Endothelial cell of umbilical vein (primary cell): ENCODE measurements around the gene CARD14. TPM values are rescaled to one million over a fixed set of nuclear protein-coding genes. Genes with fewer than 3 reads are reported as not detected.

ENCODE experiments used
- BruUV-seq: library from RNA; stranded (reverse); fragments of 400-500 nt; replicated peaks from 2 replicates; lab custom pipeline; 2021; lab: Mats Ljungman, UMichigan
- CTCF ChIA-PET: fragments of 300-600, 350-600 bp; sonication (Branson Sonifier 250); formaldehyde crosslinking; loops from one replicate; lab custom pipeline; 2021; ENCODE audit warnings: antibody characterized with exemption, inconsistent platforms; lab: Charles Lee
- POLR2A ChIA-PET: fragments of 300-600, 350-600 bp; sonication (Branson Sonifier 250); formaldehyde crosslinking; loops from one replicate; lab custom pipeline; 2021; ENCODE audit warnings: antibody characterized with exemption, inconsistent platforms; lab: Charles Lee
- DNase-seq: peaks from one replicate; pipeline ENCODE4 v3.0.0-alpha.2; 2011; ENCODE audit warnings: low read depth, low spot score
- FAIRE-seq: peaks from 2 replicates; lab custom pipeline; 2011; peaks lifted over from hg19 to GRCh38; lab: Jason Lieb, UNC
- H2AFZ ChIP-seq: 2 replicates; pipeline ENCODE4 v1.6.0; 2012; ENCODE audit warnings: low read depth, low read length, control low read depth, inconsistent platforms
- H3K27ac ChIP-seq: 2 replicates; pipeline ENCODE4 v1.5.1; 2011; ENCODE audit warnings: low read depth, mild to moderate bottlenecking, control low read depth, low read length, moderate library complexity; ENCODE audit not compliant: insufficient read depth
- H3K27me3 ChIP-seq, 2 experiments: 2 replicates each; pipeline versions ENCODE4 v1.6.0 to v1.6.1; 2011; ENCODE audit warnings: low read length in 2 of 2, mixed read lengths in 1 of 2; ENCODE audit not compliant: control insufficient read depth in 2 of 2, insufficient read depth in 2 of 2
- H3K36me3 ChIP-seq, 2 experiments: 2 replicates in 1 of 2; 3 replicates in 1 of 2; pipeline ENCODE4 v1.5.1; 2011; ENCODE audit warnings: low read length in 2 of 2, mild to moderate bottlenecking in 1 of 2, moderate library complexity in 1 of 2; ENCODE audit not compliant: control insufficient read depth in 2 of 2, insufficient read depth in 2 of 2; ENCODE audit errors: extremely low read depth in 1 of 2
- H3K4me1 ChIP-seq: 3 replicates; pipeline ENCODE4 v1.5.1; 2011; ENCODE audit warnings: mild to moderate bottlenecking, low read length; ENCODE audit not compliant: control insufficient read depth, insufficient read depth; ENCODE audit errors: extremely low read depth
- H3K4me2 ChIP-seq: 2 replicates; pipeline ENCODE4 v1.6.1; 2011; ENCODE audit warnings: low read length, control low read depth, mixed read lengths; ENCODE audit not compliant: insufficient read depth
- H3K4me3 ChIP-seq, 3 experiments: fragments of 200-600 bp in 1 of 3; sonication (generic), shearing (Covaris generic) in 1 of 3; replicated peaks in 1 of 3; 2 replicates each; pipeline ENCODE4 v1.5.1; 2011 to 2016; ENCODE audit warnings: control low read depth in 3 of 3, low read length in 3 of 3, mild to moderate bottlenecking in 2 of 3, inconsistent platforms in 1 of 3, low read depth in 1 of 3, moderate library complexity in 1 of 3; ENCODE audit not compliant: insufficient read depth in 1 of 3
- H3K79me2 ChIP-seq: 2 replicates; pipeline ENCODE4 v1.6.0; 2012; ENCODE audit warnings: low read length, inconsistent platforms; ENCODE audit not compliant: control insufficient read depth, insufficient read depth
- H3K9ac ChIP-seq: replicated peaks from 2 replicates; pipeline ENCODE3; 2011; ENCODE audit warnings: low read length, control low read depth; ENCODE audit not compliant: insufficient read depth; ENCODE audit errors: extremely low read depth
- H3K9me1 ChIP-seq: replicated peaks from 3 replicates; pipeline ENCODE4 v1.6.0; 2011; ENCODE audit warnings: mild to moderate bottlenecking, low read length; ENCODE audit not compliant: control insufficient read depth, insufficient read depth; ENCODE audit errors: extremely low read depth
- H3K9me3 ChIP-seq: replicated peaks from 2 replicates; pipeline ENCODE4 v1.5.1; 2012; ENCODE audit warnings: low read length, inconsistent platforms; ENCODE audit not compliant: control insufficient read depth, insufficient read depth
- H4K20me1 ChIP-seq: replicated peaks from 2 replicates; pipeline ENCODE3; 2011; ENCODE audit warnings: mild to moderate bottlenecking, low read length; ENCODE audit not compliant: control insufficient read depth, insufficient read depth; ENCODE audit errors: extremely low read depth
- CTCF ChIP-seq, 2 donors: IDR thresholded peaks; 1 replicate in 1 of 2; 2 replicates in 1 of 2; pipeline ENCODE4 v1.5.1; 2011; ENCODE audit warnings: low read length in 2 of 2, mild to moderate bottlenecking in 2 of 2, moderate library complexity in 2 of 2, control low read depth in 1 of 2, inconsistent platforms in 1 of 2, low read depth in 1 of 2; ENCODE audit not compliant: insufficient read depth in 1 of 2; ENCODE audit errors: extremely low read depth in 1 of 2
- EZH2 ChIP-seq: IDR thresholded peaks from 2 replicates; pipeline ENCODE4 v1.6.1; 2012; ENCODE audit warnings: borderline replicate concordance, low read depth, mild to moderate bottlenecking, moderate library complexity, low read length, inconsistent platforms; ENCODE audit not compliant: severe bottlenecking
- FOS ChIP-seq: IDR thresholded peaks from 2 replicates; pipeline ENCODE4 v1.6.1; 2011; ENCODE audit warnings: mild to moderate bottlenecking, low read length, moderate library complexity, borderline replicate concordance; ENCODE audit not compliant: insufficient read depth
- GATA2 ChIP-seq: IDR thresholded peaks from 2 replicates; pipeline ENCODE4 v1.7.0; 2011; ENCODE audit warnings: low read depth, mild to moderate bottlenecking, moderate library complexity, mixed read lengths, low read length; ENCODE audit not compliant: insufficient read length, insufficient read depth
- JUN ChIP-seq: IDR thresholded peaks from 2 replicates; pipeline ENCODE4 v1.6.1; 2011; ENCODE audit warnings: borderline replicate concordance, low read depth; ENCODE audit not compliant: insufficient read length, insufficient read depth
- MAX ChIP-seq: IDR thresholded peaks from 2 replicates; pipeline ENCODE4 v1.6.1; 2011; ENCODE audit not compliant: insufficient read depth, insufficient read length
- MYC ChIP-seq: IDR thresholded peaks from one replicate; pipeline ENCODE4 v1.6.1; 2011; ENCODE audit warnings: mild to moderate bottlenecking, low read depth, low read length
- POLR2A ChIP-seq: IDR thresholded peaks from 2 replicates; pipeline ENCODE4 v1.6.1; 2012; ENCODE audit warnings: low read depth, mild to moderate bottlenecking, control low read depth, low read length
- POLR2AphosphoS5 ChIP-seq: IDR thresholded peaks from 2 replicates; pipeline ENCODE4 v1.6.1; 2012; ENCODE audit warnings: low read depth, mild to moderate bottlenecking, control low read depth, low read length, moderate library complexity; ENCODE audit not compliant: insufficient read depth
- dilution Hi-C: fragments of 300-500 bp; cut with MboI; formaldehyde crosslinking; loops from one replicate; pipeline ENCODE4 v1.15.0; 2019; ENCODE audit warnings: low sequenced_read_pairs; ENCODE audit not compliant: extremely low pct_ligation_motif_present
- intact Hi-C: fragments of 100-400 bp; cut with micrococcal nuclease; formaldehyde crosslinking; loops from one replicate; pipeline ENCODE4 v1.10.0; 2022
- polyA plus RNA-seq, 4 experiments: library from polyadenylated mRNA; depleted of rRNA in 3 of 4; stranded (reverse) in 3 of 4; unstranded in 1 of 4; fragments of >200 nt; gene quantifications; 2 replicates each; pipeline versions ENCODE4 v1.2.1 to v1.2.3, GENCODE V29; 2011 to 2012; ENCODE audit warnings: missing spikeins in 1 of 4
- total RNA-seq: library from RNA; stranded (reverse); gene quantifications from 2 replicates; pipeline ENCODE4 v1.2.3, GENCODE V29; 2021

The CARD14 gene
- total and polyA plus RNA-seq, 2 donors (not counting 3 experiments of a cell fraction or from before 2014, with no cell fraction given): not detected

- Histone ChIP-seq H3K4me3 (no peak overlapping the region), H3K9ac (no peak overlapping the region), H3K9me3 (no peaks in the 10 kb centered on the region), H3K27ac (no peak overlapping the region), H3K79me2 (no peaks in the 10 kb centered on the region), H2AFZ (no peak overlapping the region), H3K27me3 (no peaks in the 10 kb centered on the region), H3K4me1 (peaks cover 6% of the 10 kb centered on the region), H3K4me2 (no peak overlapping the region), H3K36me3 (peaks cover 0 to 6% of the 10 kb centered on the region in 2 experiments), H3K9me1 (no peaks in the 10 kb centered on the region), H4K20me1 (no peaks in the 10 kb centered on the region)
- ChIA-PET POLR2A (interaction anchor here (0.7 kb wide), 1 partner anchor 142 kb away, joined by 3 read pairs; no protein-coding TSS in a partner anchor), CTCF (interaction anchor here (1.4 kb wide), 1 partner anchor 124 kb away, joined by 4 read pairs; the partner anchor contains the start of gene GAA)
- intact Hi-C loops (no loop called here), dilution Hi-C loops (no loop called here)
- TF ChIP-seq JUN (no peak), GATA2 (no peak), EZH2 (no peak), FOS (no peak), CTCF (IDR thresholded peaks at IDR 0.05; ENCODE audit: extremely low read depth in 1 of 2, insufficient read depth in 1 of 2, low read depth in 1 of 2, low read length in 2 of 2) (no peak), MYC (no peak), POLR2AphosphoS5 (no peak), POLR2A (no peak), MAX (no peak)
- no TSS peak for BruUV-seq
- DNase-seq (no peak), FAIRE-seq (no peak)
Measured at GRCh38 chr17:80225230-80225629, 55.4 kb downstream of the CARD14 start.
